GM21381 (cell line): ENCODE results near the gene DDX17.

Source experiments
- ATAC-seq: cut with Tn5 transposase; IDR thresholded peaks from one replicate; pipeline ENCODE4 v1.9.1; 2021; ENCODE audit warnings: mild to moderate bottlenecking, moderate library complexity; ENCODE audit not compliant: unreplicated experiment

The DDX17 gene

GRCh38 chr22:38451404-38451803 is 54.7 kb downstream of the DDX17 start:
- no peak for ATAC-seq

- ATAC-seq, result no peak
Observed at GRCh38 chr22:38450234-38450797, 55.8 kb downstream of the DDX17 start.

- ATAC-seq, result no peak
Observed at GRCh38 chr22:38449776-38450175, 56.3 kb downstream of the DDX17 start.

GRCh38 chr22:38448945-38449745 is 57.0 kb downstream of the DDX17 start:
- ATAC-seq, result no peak

GRCh38 chr22:38446018-38446601 is 60.0 kb downstream of the DDX17 start:
- no peak for ATAC-seq

GRCh38 chr22:38444783-38445182 is 61.3 kb downstream of the DDX17 start:
- no peak for ATAC-seq

- ATAC-seq, result no peak
Observed at GRCh38 chr22:38443628-38444521, 62.2 kb downstream of the DDX17 start.

GRCh38 chr22:38442967-38443627 is 63.0 kb downstream of the DDX17 start:
- no peak for ATAC-seq

- no peak for ATAC-seq
Observed at GRCh38 chr22:38441620-38442287, 64.4 kb downstream of the DDX17 start.

GRCh38 chr22:38440747-38441350 is 65.3 kb downstream of the DDX17 start:
- ATAC-seq, result no peak

GRCh38 chr22:38437416-38437815 is 68.7 kb downstream of the DDX17 start:
- no peak for ATAC-seq

- no peak for ATAC-seq
Observed at GRCh38 chr22:38436629-38437395, 69.3 kb downstream of the DDX17 start.

GRCh38 chr22:38435965-38436364 is 70.1 kb downstream of the DDX17 start:
- ATAC-seq, result no peak

- ATAC-seq, result no peak
Observed at GRCh38 chr22:38435010-38435409, 71.1 kb downstream of the DDX17 start.

GRCh38 chr22:38433871-38434270 is 72.2 kb downstream of the DDX17 start:
- no peak for ATAC-seq
